DMS 273 (cell line): ENCODE results near the gene VPS72.
A peak's percentile ranks its signal among the peaks of the same experiment; 100 is the strongest.
"Not testable (repeated sequence)": the region's sequence is repeated elsewhere in the genome, so short reads cannot be mapped to it uniquely, and the experiment has no call there.

ENCODE experiments used
- DNase-seq: peaks from one replicate; lab custom pipeline; 2025; ENCODE audit not compliant: unreplicated experiment; lab: John Stamatoyannopoulos, UW

The VPS72 gene, protein sequence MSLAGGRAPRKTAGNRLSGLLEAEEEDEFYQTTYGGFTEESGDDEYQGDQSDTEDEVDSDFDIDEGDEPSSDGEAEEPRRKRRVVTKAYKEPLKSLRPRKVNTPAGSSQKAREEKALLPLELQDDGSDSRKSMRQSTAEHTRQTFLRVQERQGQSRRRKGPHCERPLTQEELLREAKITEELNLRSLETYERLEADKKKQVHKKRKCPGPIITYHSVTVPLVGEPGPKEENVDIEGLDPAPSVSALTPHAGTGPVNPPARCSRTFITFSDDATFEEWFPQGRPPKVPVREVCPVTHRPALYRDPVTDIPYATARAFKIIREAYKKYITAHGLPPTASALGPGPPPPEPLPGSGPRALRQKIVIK

DNA sequence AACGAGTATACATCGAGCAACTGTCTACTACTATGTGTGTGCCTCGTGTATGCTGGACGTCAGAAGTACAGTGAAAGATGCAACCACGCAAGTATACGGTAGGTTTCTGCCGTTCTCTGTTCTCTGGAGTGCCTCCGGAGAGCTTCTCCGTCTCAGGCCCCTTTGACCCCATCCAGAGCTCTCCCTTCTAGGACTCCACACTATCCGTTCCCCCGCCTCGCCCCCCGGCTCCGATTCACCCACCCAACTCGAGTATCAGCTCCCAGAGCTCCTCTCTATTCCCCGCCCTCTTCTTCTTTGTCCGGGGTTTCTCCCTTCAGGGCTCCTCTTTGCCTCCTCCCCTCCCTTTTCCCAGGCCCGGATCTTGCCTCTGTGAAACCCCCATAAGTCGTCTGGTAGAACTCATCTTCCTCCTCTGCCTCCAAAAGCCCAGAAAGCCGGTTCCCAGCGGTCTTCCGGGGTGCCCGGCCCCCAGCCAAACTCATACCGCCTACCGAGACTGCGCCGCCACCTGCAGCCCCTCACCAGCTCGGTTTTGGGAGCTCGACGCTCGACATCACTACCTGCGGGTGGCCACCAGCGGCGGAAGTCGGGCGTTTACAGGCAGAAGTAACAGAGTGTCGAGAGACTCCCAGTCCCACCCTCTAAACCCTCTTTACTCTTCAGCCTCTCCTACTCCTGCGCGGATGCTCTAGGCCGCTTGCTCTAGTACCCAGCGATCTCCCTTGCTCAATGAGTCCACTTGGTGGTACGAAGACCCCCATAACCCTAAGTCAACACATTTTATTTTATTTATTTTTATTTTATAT lies at the start of gene VPS72:
Gene VPS72 (minus strand): TSS at position 561 of the 809 bp plus-strand sequence. CDS start 76 bp downstream, at position 485.
- peak; percentile 100 for DNase-seq

GRCh38 chr1:151238467-151238739 lies 48.4 kb upstream of the VPS72 start:
- DNase-seq, result peak; percentile 100

- no peak for DNase-seq
These were observed 47.9 kb upstream of the VPS72 start for GRCh38 chr1:151237678-151238466.

DNA sequence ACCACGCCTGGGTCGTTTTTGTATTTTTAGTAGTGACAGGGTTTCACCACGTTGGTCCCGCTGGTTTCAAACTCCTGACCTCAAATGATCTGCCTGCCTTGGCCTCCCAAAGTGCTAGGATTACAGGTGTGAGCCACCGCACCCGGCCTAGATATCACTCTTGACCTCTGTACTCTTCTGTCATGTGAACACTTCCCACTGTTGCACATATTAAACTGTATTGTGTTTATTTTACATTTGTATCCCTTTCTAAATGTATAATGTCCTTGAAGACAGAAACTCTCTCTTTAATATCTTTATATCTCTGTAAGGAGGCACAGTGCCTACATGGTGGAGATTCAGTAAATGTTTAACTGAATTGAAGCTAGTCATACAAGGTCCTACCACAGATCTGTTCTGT lies 45.2 kb upstream of the VPS72 start:
- no peak for DNase-seq

- DNase-seq, result peak; percentile 96
These were observed 32.1 kb upstream of the VPS72 start for GRCh38 chr1:151222130-151222529.

- peak; percentile 89 for DNase-seq
These were observed 31.6 kb upstream of the VPS72 start for GRCh38 chr1:151221616-151222015.

- no peak for DNase-seq
These were observed 23.6 kb upstream of the VPS72 start for GRCh38 chr1:151213560-151213959.

- no peak for DNase-seq
These were observed 22.1 kb upstream of the VPS72 start for GRCh38 chr1:151211972-151212705.

GRCh38 chr1:151210830-151211229 lies 20.8 kb upstream of the VPS72 start:
- no peak for DNase-seq

DNA sequence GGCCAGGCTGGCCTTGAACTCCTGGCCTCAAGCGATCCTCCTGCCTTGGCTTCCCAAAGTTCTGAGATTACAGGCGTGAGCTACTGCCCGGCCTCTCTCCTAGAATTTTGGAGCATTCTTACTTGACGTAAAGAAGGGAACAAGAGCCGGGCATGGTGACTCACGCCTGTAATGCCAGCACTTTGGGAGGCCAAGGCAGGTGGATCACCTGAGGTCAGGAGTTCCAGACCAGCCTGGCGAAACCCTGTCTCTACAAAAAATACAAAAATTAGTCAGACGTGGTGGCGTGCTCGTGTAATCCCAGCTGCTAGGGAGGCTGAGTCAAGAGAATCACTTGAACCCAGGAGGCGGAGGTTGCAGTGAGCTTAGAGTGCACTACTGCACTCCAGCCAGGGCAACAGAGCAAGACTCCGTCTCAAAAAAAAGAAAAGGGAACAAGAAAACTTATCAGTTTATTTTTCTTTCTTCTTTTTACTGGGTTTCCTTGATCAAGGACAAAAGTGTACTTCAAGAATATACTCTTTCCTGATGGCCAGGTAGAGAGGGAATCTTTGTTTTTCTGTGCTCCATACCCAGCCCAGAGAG lies 15.5 kb upstream of the VPS72 start:
- DNase-seq, result not testable (repeated sequence)

- DNase-seq, result peak; percentile 99
These were observed 10.0 kb upstream of the VPS72 start for GRCh38 chr1:151199873-151200581.

DNA sequence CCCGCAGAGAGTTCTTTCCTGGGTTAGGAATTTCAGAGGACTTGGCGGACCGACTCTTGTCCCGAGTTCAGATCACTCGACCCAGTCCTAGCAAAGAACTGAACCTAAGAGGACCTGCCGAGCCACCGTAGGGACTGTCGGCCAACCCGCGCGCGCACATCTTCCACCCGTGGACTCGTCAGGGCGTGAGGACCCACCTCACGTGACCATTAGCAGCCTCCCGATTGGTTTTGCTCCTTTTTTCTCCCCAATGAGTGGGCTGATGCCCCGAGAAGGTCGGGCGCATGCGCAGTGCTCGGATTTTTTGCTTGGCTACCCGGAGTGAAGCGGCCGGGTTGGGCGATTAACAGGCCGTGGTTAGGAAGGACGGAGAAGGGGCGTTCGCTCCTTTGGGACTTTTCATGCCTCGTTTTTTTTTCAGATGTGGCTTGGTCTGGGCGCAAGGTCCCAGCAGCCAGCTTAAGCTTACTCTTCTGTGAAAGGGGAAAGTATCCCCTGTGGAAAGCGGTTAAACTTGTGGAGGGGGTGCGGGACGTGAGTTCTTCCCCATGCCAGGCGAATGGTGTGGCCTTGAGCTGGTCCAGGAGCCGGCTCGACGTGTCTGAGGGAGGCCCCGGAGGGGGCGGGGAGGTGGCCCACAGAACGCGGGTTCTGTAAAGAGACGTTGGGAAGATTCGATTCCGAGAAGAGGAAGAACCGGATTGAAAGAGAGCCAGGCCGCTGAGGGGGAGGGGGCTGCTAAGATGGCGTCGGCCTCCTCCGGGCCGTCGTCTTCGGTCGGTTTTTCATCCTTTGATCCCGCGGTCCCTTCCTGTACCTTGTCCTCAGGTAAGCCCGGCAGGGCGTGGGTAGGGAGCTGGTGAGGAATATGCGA lies 8.5 kb upstream of the VPS72 start, which contains the start of gene PIP5K1A:
Gene PIP5K1A (plus strand): TSS at position 299 of the 874 bp plus-strand sequence. CDS start 445 bp downstream, at position 744.
- peak; percentile 100 for DNase-seq

GRCh38 chr1:151197863-151198253 lies 7.9 kb upstream of the VPS72 start:
- DNase-seq, result peak; percentile 100

- peak; percentile 100 for DNase-seq
These were observed 6.3 kb upstream of the VPS72 start for GRCh38 chr1:151196292-151196800.

- DNase-seq, result peak; percentile 95
These were observed 5.0 kb upstream of the VPS72 start for GRCh38 chr1:151194894-151195594.

- peak; percentile 88 for DNase-seq
These were observed 3.9 kb upstream of the VPS72 start for GRCh38 chr1:151193856-151194255.

GRCh38 chr1:151193304-151193703 lies 3.3 kb upstream of the VPS72 start:
- DNase-seq, result no peak

- no peak for DNase-seq
These were observed 2.0 kb upstream of the VPS72 start for GRCh38 chr1:151192047-151192446.
